GM03348 (cell line): ENCODE measurements around the gene LLGL2.
A peak's percentile ranks its signal among the peaks of the same experiment; 100 is the strongest.
"Not testable (repeated sequence)": the region's sequence is repeated elsewhere in the genome, so short reads cannot be mapped to it uniquely, and the experiment has no call there.

Experiments
- DNase-seq: peaks from one replicate; pipeline ENCODE4 v3.0.0; 2012; ENCODE audit warnings: low spot score

The LLGL2 gene

DNA sequence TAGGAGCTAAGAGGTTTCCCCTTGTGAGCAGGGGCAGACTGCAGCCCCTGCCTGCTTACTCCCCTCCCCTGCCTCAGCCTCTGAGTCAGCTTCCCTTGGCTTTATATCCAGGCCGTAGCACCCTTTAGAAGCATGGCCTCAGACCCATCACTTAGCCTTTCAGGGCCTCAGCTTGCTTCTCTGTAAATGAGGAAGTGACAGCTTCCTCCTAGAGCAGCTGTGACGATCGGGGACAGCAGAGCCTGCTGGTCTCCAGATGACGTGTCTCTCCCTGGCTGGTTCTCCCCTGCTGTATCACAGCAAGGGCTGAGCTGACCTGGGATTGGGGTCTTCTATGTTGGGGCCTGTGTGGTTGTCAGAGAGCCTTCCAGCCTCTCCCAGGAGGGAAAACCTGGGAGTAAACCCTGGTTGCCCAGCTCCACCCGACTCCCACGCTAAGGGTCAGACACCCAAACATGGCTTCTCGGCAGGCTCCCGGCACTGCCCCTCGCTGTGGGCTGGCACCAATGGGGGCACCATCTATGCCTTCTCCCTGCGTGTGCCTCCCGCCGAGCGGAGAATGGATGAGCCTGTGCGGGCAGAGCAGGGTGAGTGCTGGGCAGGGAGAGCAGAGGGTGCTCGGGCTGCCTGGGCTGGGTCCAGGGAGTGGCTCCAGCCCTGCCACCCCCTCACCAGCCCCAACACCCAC lies 45.8 kb downstream of the LLGL2 start:
- DNase-seq, result no peak

GRCh38 chr17:75571885-75572215 lies 46.4 kb downstream of the LLGL2 start:
- no peak for DNase-seq

DNA sequence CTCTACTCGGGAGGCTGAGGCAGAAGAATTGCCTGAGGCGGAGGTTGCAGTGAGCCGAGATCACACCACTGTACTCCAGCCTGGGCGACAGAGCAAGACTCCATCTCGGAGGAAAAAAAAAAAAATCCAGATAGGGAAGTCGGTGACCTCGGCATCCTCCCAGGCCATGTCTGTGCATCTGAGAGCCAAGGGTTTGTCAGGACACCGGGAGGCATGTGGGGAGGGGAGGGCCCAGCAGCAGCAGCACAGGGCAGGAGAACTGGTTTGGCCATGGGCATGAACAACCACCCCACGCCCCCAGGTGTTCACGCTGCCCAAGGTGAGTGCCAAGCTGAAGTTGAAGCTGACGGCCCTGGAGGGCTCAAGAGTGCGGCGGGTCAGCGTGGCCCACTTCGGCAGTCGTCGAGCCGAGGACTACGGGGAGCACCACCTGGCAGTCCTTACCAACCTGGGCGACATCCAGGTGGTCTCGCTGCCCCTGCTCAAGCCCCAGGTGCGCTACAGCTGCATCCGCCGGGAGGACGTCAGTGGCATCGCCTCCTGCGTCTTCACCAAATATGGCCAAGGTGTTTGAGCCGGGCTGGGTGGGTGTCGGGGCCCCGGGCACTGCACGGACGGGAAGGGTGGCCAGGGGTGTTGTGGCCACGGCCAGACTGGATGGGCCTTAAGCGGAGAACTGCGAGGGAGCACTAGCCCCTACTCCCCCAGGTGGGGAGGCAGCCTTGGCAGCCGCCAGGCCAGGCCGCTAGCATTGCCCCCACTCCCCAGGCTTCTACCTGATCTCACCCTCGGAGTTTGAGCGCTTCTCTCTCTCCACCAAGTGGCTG lies 47.4 kb downstream of the LLGL2 start:
- DNase-seq, result no peak

- no peak for DNase-seq
These were observed 48.1 kb downstream of the LLGL2 start for GRCh38 chr17:75573540-75573957.

GRCh38 chr17:75573994-75574393 lies 48.5 kb downstream of the LLGL2 start:
- DNase-seq, result no peak

DNA sequence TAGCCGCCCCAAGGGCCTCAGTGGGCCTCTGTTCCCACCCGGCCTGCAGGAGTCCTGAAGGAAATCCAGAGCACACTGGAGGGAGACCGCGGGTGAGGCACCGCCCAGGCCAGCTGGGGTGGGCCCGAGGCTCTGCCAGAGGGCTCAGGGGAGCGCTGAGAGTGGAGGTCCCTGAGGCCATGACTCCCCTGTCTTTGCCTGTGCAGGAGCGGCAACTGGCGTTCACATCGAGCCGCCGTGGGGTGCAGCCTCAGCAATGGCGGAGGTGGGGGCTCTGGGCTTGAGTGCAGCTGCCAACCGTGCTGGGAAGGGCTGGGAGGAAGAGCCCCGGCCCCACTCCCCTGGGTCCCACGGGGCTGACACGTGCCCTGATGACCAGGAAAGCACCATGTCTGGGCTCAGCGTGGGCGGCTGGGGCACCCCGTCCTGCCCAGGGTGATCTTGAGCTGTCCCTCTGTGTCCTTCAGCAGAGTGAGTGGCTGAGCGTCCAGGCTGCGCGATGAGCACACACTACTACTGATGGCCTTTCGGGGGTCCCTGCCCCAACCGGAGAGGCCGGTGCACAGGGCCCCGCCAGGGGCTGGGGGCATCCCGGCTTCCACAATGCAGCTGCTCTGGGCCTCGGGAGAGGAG lies 49.0 kb downstream of the LLGL2 start:
- DNase-seq, result no peak

DNA sequence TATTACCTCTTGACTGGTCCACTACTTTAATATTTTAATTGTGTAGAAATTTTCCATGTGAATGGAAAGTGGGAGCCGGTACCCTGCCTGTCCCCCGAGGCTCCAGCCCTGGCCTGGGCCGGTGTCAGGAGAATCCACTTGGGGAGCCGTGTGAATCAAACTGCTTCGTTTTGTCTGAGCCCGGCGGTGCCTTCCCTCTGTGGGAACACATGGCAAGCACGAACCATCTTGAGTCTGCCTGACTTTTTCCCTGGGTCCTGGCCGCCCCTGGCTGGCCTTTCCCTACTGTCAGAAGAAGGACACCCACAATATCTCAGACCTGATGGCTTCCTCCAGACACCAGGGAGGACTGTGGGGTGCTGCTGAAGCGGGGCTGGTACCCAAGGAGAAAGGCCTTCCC lies 49.7 kb downstream of the LLGL2 start:
- DNase-seq, result no peak

DNA sequence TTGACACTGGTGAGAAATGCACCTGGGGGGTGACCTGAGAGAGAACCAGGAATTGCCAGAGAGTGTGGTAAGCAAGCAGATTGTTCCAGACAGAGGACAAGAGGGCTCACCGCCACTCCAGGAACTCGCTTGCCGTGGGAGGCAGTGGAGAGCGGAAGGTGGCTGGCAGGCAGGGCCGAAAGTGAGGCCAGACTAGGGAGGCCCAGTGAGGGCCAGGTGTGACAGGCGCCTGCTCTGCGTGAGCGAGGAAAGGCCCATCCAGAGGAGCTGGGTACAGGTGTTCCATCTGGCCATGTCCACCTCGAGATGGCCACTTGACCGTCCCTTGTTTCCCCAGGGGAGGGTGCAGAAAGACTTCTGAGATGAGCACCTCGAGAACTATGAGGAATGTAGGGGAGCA lies 50.2 kb downstream of the LLGL2 start:
- DNase-seq, result no peak

DNA sequence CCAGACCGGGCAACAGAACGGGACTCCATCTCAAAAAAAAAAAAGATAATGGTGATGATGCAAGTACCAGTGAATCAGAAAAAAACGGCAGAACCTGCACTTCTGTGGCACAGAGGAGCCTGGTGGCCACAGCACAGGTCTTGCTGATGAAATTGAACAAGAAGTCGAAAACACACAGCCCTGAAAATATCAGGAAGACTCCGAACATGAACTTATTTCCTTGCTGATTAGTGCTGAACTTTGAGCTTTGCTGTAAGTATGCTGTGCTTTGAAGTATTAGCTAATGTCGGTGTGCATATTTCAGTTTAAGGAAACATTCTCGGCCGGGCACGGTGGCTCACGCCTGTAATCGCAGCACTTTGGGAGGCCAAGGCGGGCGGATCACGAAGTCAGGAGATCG lies 51.2 kb downstream of the LLGL2 start:
- no peak for DNase-seq

DNA sequence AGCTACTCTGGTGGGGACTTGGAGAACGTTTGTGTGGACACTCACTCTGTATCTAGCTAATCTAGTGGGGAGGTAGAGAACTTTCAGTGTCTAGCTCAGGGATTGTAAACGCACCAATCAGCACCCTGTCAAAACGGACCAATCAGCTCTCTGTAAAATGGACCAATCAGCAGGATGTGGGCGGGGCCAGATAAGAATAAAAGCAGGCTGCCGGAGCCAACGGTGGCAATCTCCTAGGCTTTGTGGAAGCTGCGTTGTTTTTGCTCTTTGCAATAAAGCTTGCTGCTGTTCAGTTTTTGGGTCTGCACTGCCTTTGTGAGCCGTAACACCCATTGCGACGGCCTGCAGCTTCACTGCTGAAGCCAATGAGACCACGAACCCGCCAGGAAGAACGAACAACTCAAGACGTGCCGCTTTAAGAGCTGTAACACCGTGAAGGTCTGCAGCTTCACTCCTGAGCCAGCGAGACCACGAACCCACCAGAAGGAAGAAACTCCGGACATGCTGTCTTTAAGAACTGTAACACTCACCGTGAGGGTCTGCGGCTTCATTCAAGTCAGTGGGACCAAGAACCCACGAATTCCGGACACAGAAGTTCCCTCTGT lies 55.7 kb downstream of the LLGL2 start:
- not testable (repeated sequence) for DNase-seq

DNA sequence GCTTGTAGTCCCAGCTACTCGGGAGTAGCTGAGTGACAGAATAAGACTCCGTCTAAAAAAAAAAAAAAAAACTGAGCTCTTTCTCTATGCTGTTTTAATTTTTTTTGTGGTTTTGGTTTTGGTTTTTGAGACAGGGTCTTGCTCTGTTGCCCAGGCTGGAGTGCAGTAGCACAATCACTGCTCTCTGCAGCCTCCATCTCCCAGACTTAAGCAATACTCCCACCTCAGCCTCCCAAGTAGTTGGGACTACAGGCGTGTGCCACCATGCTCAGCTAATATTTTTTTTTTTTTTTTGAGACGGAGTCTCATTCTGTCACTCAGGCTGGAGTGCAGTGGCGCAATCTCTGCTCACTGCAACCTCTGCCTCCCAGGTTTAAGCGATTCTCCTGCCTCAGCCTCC lies 57.7 kb downstream of the LLGL2 start:
- DNase-seq, result not testable (repeated sequence)

DNA sequence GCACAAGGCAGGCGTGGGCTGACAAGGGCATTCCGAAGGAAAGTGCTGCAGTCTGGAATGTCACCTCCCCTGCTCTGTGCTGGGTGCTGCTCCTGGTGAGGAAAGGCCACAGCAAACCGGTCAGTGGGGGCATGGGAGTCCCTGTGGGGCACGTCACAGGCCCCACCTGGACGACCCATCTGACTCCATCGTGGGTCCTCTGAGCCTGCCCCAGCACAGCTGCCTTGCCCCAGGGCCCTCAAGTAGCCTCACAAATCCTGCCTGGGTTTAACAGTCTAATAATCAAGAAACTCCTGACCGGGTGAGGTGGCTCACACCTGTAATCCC lies 59.3 kb downstream of the LLGL2 start:
- no peak for DNase-seq

- no peak for DNase-seq
These were observed 62.4 kb downstream of the LLGL2 start, which contains the start of gene MYO15B for GRCh38 chr17:75587675-75588595. MYO15B (plus strand) TSS chr17:75587800; CDS start chr17:75588058, 258 bp downstream.

DNA sequence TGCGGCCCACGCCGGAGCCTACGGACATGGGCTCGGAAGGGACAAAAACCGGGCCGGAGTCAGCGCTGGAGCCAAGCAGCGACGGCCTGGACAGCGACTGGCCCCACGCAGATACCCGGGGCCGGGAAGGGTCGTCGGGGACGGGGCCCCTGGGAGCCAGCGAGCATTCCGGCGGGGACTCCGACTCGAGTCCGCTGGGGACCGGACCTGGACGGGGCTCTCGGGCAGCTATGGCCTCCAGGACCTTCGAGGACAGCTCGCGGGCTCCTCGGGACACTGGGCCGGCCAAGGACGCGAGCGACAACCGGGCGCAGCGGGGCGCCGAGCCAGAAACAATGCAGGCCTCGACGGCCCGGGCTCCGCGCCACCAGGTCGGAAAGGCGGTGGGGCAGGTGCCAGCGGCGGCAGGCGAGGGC lies 63.1 kb downstream of the LLGL2 start:
- DNase-seq, result no peak

GRCh38 chr17:75589012-75589918 lies 63.8 kb downstream of the LLGL2 start:
- DNase-seq, result peak; percentile 100

- no peak for DNase-seq
These were observed 64.4 kb downstream of the LLGL2 start for GRCh38 chr17:75589919-75590303.

DNA sequence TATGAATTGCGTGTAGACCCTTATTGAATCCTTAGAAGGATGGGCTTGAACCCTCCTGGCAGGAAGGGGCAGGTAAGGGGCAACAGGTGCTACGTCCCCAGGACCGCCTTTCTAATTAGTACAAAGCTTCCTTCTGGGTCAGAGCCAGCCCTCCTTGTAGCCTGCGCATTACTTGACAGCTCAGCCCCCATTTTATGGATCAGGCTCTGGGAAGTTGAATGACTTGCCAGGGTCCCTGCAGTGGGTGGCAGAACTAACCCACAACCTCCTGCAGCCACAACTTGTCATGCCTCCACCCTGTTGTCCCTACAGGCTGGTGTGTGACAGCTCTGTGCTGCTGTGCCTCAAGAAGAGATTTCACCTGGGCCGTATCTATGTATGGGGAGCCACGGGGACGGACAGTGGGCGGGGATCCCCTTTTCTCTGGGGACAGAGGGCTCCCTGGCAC lies 64.8 kb downstream of the LLGL2 start:
- no peak for DNase-seq

DNA sequence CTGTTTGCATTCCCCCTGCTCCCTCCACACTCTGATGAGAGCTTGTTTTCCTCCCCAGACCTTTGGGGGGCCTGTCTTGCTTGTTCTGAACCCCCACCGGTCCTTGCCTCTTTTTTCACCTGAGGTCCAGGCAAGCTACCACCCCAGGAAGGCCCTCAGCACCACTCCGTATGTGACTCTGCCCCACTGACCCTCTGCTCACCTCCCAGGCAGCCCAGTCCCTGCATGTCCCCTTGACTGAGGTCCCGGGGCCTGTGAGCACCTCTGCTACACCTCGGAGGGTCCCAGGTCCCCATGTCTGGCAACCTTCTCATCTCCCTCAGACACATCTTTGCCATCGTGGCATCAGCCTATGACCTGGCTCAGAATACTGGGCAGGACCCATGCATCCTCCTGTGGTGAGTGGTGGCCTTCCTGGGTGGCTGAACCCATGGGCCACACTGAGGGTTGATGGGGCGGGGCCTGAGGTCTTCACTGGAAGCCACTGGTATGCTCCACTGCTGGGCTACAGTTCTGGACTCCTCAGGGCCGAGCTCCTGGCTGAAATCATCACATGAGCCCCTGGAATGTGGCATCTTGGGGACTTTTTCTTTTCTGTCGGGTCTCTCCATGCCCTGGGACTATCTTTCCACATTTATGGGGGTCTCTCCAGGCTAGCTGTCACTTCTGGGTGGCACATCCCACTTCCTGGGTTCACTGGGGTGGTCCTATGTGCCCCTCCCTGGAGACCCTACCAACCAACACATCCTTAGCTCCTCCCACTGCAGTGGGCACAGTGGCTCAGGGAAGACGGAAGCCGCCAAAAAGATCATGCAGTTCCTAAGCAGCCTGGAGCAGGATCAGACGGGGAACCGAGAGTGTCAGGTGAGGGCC lies 65.6 kb downstream of the LLGL2 start:
- no peak for DNase-seq

DNA sequence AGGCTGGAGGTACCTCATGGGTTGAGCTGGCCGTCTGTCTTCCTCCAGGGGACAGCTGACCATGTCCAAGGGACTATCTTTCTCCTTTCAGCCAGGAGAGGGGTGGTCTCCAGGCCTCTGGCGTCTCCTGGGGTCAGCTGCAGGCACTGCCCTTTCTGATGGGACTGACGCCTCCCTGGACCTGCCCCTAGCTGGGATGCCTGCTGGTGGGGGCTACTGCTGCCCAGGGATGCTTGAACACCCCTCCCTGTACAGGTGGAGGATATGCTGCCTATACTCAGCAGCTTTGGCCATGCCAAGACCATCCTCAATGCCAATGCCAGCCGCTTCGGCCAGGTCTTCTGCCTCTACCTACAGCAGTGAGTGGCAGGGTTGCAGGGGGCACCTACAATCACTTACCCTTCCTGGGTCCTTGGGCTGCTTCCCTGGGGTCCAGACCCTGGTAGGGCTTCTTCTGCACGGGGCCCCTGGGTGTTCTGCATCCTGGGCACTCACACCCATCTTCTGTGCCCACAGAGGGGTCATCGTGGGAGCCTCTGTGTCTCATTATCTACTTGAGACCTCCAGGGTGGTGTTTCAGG lies 66.3 kb downstream of the LLGL2 start:
- no peak for DNase-seq
